Common myeloid progenitor, CD34-positive (primary cell): ENCODE measurements around the gene FBXW11.

Source experiments
- CTCF ChIA-PET: fragments of 350-600 bp; sonication (Branson Sonifier 250); formaldehyde crosslinking; loops from one replicate; lab custom pipeline; 2021; ENCODE audit warnings: antibody characterized with exemption; lab: Charles Lee
- POLR2A ChIA-PET: fragments of 350-600 bp; sonication (Branson Sonifier 250); formaldehyde crosslinking; loops from one replicate; lab custom pipeline; 2021; ENCODE audit warnings: antibody characterized with exemption; lab: Charles Lee
- DNase-seq, 3 donors: peaks; one replicate each; pipeline versions ENCODE4 v3.0.0 to v3.0.0-alpha.2; 2013
- H3K27ac ChIP-seq, 2 experiments: 1 replicate in 1 of 2; 2 replicates in 1 of 2; pipeline ENCODE4 v1.7.0; 2013; ENCODE audit warnings: inconsistent platforms in 2 of 2, low read length in 2 of 2, mild to moderate bottlenecking in 2 of 2, low read depth in 1 of 2, moderate library complexity in 1 of 2; ENCODE audit not compliant: severe bottlenecking in 2 of 2, insufficient read depth in 1 of 2, poor library complexity in 1 of 2
- H3K27me3 ChIP-seq, 5 experiments: replicated peaks in 2 of 5; 1 replicate in 3 of 5; 2 replicates in 2 of 5; pipeline versions ENCODE4 v1.6.1 to v1.7.0; 2013; ENCODE audit warnings: low read length in 4 of 5, mild to moderate bottlenecking in 2 of 5, moderate library complexity in 2 of 5, inconsistent platforms in 1 of 5; ENCODE audit not compliant: insufficient read depth in 5 of 5, control insufficient read depth in 4 of 5
- H3K36me3 ChIP-seq, 4 experiments: 1 replicate in 2 of 4; 2 replicates in 2 of 4; pipeline versions ENCODE4 v1.6.1 to v1.7.0; 2013; ENCODE audit warnings: low read length in 3 of 4, control low read depth in 1 of 4, mild to moderate bottlenecking in 1 of 4; ENCODE audit not compliant: control insufficient read depth in 4 of 4, insufficient read depth in 4 of 4
- H3K4me1 ChIP-seq, 4 experiments: 1 replicate in 3 of 4; 2 replicates in 1 of 4; pipeline versions ENCODE4 v1.6.1 to v1.7.1; 2013; ENCODE audit warnings: low read length in 3 of 4, mild to moderate bottlenecking in 3 of 4, control low read depth in 1 of 4, inconsistent platforms in 1 of 4, moderate library complexity in 1 of 4; ENCODE audit not compliant: control insufficient read depth in 4 of 4, insufficient read depth in 4 of 4; ENCODE audit errors: control extremely low read depth in 1 of 4
- H3K4me3 ChIP-seq, 7 experiments: 1 replicate in 4 of 7; 2 replicates in 3 of 7; pipeline versions ENCODE4 v1.5.1 to v1.7.0; 2013; ENCODE audit warnings: mild to moderate bottlenecking in 7 of 7, low read length in 6 of 7, moderate library complexity in 6 of 7, inconsistent platforms in 2 of 7, low read depth in 2 of 7, control low read depth in 1 of 7; ENCODE audit not compliant: insufficient read depth in 4 of 7, control insufficient read depth in 1 of 7; ENCODE audit errors: extremely low read depth in 1 of 7
- H3K9me3 ChIP-seq, 5 experiments: 1 replicate in 4 of 5; 2 replicates in 1 of 5; pipeline versions ENCODE4 v1.6.1 to v1.7.1; 2013; ENCODE audit warnings: low read length in 4 of 5, mild to moderate bottlenecking in 2 of 5, inconsistent platforms in 1 of 5, low read depth in 1 of 5, moderate library complexity in 1 of 5; ENCODE audit not compliant: control insufficient read depth in 4 of 5, insufficient read depth in 2 of 5; ENCODE audit errors: control extremely low read depth in 1 of 5
- WGBS: methylation state at CpG from one replicate; pipeline ENCODE4 v1.1.5; 2013; ENCODE audit not compliant: insufficient coverage; 5-methylcytosine and 5-hydroxymethylcytosine counted together

The FBXW11 gene

DNA sequence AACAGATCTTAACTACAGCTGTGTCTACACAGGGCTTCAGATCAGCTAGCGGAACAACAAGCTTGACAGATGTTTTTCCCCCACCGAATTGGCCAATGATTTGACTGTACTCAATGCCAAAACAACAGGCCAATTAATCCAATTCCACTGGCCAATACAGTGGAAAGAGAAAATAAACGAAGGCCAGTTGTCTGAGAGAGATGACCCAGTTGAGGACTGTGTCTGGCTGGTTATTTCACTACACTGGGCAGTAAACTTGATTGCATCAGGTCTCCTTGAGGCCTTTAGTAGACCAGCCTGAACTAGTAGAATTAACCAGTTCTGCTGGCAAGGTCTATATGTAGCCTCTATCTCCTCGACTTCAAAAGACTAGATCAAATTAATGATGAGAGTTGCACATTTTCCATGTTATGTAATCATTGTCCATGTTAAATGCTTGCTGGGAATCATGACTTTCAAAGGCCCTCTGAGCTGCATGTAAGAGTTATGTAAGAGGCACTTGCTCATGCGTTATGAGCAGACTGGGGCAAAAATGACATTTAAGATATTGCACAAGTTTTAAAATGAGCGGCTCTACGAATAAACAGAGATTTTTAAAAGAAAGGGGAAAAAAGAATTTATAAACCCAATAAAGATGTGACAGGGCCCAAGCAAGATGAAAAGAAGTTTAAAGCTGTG, 192.5 kb downstream of the FBXW11 start:
- ChIA-PET CTCF (no interaction called here), POLR2A (no interaction called here)
- no peak overlapping the region for H3K27ac ChIP-seq
- no peaks in the 10 kb centered on the region for H3K4me1 ChIP-seq
- no peaks in the 10 kb centered on the region for H3K36me3 ChIP-seq
- no peak for DNase-seq
- 100% methylated on average over 4 of the region's 7 CpGs for WGBS
- peaks cover 0 to 18% (median 4%) of the 10 kb centered on the region in 5 experiments for H3K9me3 ChIP-seq
- H3K4me3 ChIP-seq = no peak overlapping the region
- peaks cover 0 to 3% (median 0%) of the 10 kb centered on the region in 5 experiments for H3K27me3 ChIP-seq

DNA sequence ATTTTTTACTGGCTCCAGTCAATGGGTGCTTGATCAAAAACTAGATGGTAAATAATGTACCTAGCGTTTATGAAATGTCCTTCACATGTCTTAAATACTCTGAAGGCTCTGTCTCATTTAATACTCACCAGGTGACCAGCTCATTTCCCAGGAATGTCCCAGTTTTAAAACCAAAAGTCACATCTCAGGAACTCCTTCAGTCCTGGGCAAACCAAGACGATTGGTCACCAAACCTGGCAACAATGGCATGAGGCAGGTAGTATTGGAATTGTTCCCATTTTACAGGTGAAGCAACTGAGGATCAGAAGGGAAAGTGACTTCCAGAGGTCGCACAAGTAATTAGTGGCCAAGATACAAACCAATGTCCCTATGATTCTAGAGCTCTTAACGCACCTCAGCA, 193.2 kb downstream of the FBXW11 start:
- no peaks in the 10 kb centered on the region for H3K36me3 ChIP-seq
- ChIA-PET CTCF (no interaction called here), POLR2A (no interaction called here)
- H3K4me1 ChIP-seq = no peaks in the 10 kb centered on the region
- H3K4me3 ChIP-seq = no peak overlapping the region
- 90% methylated on average over 3 of the region's 4 CpGs for WGBS
- H3K9me3 ChIP-seq = peaks cover 0 to 18% (median 4%) of the 10 kb centered on the region in 5 experiments
- H3K27ac ChIP-seq = no peak overlapping the region
- DNase-seq = no peak
- no peaks in the 10 kb centered on the region for H3K27me3 ChIP-seq
